Brain microvascular endothelial cell (primary cell): ENCODE results near the gene OBP2A.
A peak's percentile ranks its signal among the peaks of the same experiment; 100 is the strongest.

Experiments used
- DNase-seq: peaks from one replicate; pipeline ENCODE4 v3.0.0-alpha.2; 2020
- H3K27ac ChIP-seq: fragments of 250-450 bp; sonication (Bioruptor Pico); 2 replicates; pipeline ENCODE4 v1.5.1; 2020; ENCODE audit warnings: mild to moderate bottlenecking, moderate library complexity
- H3K27me3 ChIP-seq: fragments of 250-450 bp; sonication (Bioruptor Pico); replicated peaks from 2 replicates; pipeline ENCODE4 v1.5.1; 2020; ENCODE audit warnings: mild to moderate bottlenecking
- H3K36me3 ChIP-seq: fragments of 250-450 bp; sonication (Bioruptor Pico); replicated peaks from 2 replicates; pipeline ENCODE4 v1.5.1; 2020; ENCODE audit warnings: mild to moderate bottlenecking
- H3K4me3 ChIP-seq: 2 replicates; pipeline ENCODE4 v1.5.1; 2011; ENCODE audit warnings: low read depth, mild to moderate bottlenecking, control low read depth, low read length, moderate library complexity
- in situ Hi-C: cut with HindIII; loops from 2 replicates; pipeline ENCODE4 v1.10.0; 2017; ENCODE audit warnings: low sequenced_read_pairs, low pct_ligation_motif_present
- TF ChIP-seq, protein P1 (sequence below): IDR thresholded peaks from 2 replicates; pipeline ENCODE4 v1.5.1; 2011; ENCODE audit warnings: low read depth, mild to moderate bottlenecking, moderate library complexity, low read length, control low read depth, inconsistent platforms; ENCODE audit errors: missing control alignments

The OBP2A gene

DNA sequence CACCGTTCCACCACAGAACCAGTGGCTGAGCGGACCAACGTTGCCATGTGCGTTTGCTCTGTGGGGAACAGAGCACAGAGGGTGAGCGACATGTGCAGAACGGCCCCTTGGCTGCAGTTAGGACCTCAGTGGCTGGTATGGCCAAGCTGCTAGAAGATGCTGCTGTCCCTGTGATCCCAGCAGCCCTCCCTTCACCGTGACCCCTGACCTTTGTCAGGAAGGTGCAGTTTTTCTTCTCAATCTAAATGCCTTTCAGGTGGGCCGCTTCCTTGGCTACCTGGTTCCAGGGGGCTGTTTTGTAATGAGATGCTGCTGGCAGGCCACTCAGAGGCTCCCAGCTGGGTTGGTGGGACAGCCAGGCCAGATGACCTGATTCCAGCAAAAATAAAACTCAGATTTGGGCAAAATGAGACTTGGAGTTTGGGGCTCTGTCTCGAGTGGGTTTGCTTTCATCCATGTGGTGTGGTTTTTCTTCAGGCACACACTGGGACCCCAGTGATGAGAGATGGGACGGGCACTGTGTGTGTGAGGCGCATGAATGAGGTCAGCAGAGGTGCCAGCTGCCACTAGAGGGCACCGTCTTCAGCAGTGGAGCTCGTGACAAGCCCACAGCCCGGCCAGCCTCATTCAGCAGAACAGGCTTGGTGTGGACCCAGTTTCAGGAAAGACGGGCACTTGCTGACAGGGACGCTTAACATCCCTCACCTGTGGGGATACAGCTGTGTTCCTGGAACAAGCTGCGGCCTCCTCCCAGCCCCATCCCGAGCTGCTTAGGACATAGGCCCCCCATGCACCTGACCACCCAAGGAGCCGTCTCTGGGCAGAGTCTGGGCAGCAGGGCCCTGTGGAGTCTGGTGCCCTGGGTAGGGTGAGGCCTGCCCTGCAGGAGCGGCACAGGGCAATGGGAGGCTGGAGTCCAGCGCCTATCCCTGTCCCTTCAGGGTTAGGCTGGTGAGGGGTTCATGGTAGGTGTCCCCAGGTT is 41.4 kb upstream of the OBP2A start:
- H3K36me3 ChIP-seq: peaks cover 23% of the 10 kb centered on the region
- in situ Hi-C loops: no loop called here
- H3K27me3 ChIP-seq: no peaks in the 10 kb centered on the region
- DNase-seq: peak; percentile 57
- H3K4me3 ChIP-seq: no peak overlapping the region
- TF ChIP-seq, protein P1, sequence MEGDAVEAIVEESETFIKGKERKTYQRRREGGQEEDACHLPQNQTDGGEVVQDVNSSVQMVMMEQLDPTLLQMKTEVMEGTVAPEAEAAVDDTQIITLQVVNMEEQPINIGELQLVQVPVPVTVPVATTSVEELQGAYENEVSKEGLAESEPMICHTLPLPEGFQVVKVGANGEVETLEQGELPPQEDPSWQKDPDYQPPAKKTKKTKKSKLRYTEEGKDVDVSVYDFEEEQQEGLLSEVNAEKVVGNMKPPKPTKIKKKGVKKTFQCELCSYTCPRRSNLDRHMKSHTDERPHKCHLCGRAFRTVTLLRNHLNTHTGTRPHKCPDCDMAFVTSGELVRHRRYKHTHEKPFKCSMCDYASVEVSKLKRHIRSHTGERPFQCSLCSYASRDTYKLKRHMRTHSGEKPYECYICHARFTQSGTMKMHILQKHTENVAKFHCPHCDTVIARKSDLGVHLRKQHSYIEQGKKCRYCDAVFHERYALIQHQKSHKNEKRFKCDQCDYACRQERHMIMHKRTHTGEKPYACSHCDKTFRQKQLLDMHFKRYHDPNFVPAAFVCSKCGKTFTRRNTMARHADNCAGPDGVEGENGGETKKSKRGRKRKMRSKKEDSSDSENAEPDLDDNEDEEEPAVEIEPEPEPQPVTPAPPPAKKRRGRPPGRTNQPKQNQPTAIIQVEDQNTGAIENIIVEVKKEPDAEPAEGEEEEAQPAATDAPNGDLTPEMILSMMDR: peak; percentile 86
- H3K27ac ChIP-seq: no peak overlapping the region

DNA sequence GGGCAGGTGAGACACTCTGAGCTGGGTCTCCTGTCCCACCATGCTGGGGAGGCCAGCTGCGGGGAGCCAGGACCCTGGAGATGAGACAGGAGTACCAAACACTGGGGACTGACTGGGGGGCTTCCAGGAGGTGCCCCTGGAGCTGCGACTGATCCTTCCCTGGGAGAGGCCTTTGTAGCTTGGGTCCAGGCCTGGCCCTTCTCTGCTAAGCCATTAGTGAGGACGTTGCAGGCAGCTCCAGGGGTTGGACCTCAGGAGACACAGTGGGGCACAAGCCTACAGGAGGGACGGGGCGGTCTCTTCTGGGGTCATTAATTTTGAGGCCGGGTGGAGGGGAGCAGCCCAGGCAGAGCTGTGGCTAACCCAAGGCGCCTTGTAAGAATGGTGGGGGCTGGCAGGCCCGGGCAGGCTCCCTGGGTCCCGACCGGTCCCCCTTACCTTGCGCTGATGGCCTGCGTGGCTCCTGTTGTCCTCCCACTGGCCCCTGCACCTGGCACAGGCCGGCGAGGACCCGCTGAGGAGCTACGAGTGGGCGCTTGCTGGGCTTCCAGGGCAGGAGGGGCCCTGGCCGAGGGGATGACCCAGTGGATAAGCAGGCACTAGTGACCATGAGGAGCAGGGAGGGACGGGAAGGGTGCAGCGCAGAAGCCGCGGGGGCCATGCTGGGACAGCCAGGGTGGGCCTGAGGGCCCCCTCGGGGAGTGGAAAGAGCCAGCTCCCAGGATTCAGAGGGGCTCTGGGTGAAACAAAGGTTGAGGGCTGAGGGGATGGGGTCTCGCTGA is 40.3 kb upstream of the OBP2A start:
- H3K27me3 ChIP-seq: no peaks in the 10 kb centered on the region
- H3K36me3 ChIP-seq: peaks cover 23% of the 10 kb centered on the region
- H3K27ac ChIP-seq: no peak overlapping the region
- TF ChIP-seq, protein P1: no peak
- no peak overlapping the region for H3K4me3 ChIP-seq
- DNase-seq: no peak
- in situ Hi-C loops: no loop called here

DNA sequence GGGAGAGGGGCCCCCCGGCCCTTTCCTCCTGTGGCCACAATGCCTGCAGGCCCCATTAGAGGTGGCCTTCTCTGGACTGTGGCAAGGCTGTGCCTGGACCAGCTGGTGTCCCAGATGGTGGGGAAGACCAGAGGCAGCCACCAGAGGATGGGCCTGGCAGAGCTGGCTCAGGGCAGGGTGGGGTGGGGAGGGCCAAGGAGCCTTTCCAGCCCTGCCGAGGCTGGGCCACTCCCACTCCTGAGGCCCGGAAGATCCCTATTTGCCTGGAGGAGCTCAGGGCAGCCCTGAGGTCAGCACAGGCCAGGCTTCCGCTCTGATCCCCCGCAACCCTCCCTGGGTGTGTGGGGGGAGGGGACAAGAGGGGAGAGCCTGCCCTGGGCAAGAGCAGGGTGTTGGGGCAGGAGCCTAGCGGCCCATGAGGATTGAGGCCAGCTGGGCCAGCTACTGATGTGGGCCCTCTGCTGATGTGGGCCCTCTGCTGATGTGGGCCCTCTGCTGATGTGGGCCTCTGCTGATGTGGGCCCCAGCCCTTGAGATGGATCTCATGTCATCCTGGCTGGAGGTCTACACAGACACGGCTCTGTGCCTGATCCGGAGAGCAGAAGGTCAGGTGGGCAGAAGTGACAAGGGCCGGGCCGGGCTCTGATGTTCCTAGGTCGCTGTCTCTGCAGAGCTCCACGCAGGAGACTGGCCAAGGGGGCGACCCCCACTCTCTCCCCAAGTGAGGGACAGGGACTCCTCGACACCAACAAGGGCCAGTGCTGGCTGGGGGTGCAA is 39.4 kb upstream of the OBP2A start:
- in situ Hi-C loops: no loop called here
- no peak for DNase-seq

DNA sequence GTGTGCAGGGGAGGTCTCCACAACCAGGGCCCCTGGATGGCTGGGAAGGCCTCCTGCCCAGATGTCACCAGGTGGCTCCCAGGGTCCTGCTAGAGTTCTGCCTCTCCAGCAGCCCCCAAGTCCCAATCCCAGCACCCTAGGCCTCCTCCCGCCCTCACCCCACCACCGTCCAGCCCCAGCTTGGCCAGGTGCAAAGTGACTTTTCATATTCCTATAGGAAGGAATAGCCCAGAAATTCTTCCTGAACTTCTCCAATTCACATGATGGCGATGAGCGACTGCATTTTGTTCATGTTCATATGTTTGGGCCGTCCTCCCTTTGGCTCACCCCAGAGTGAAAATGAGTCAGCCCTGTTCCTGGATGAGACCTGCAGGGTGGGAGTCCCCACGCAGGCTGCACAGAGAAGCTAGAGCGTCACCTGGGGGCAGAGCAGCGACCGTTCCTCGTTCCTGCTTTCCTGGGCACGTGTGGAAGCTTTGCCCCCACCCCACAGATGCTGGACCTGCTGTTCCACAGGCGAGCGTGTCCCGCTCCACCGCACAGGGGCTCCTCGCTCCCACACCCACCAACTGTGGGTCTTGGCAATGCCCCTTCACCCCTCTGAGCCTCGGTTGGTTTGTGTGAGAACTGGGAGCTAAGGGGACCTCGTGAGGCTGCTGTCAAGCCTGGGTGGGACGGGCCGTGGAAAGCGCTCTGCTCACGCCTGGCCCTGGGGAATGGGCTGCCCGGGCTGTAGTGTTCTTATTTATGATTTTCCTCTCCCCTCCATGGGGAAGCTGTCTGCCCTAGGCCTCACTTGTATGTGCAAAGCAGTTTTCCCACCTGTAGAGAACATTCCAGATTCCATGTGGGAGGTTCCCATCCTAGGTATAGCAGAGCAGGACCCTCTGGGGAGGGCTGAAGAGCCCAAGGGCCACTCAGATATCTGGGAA is 38.6 kb upstream of the OBP2A start:
- no peak overlapping the region for H3K4me3 ChIP-seq
- H3K27me3 ChIP-seq: no peaks in the 10 kb centered on the region
- peaks cover 23% of the 10 kb centered on the region for H3K36me3 ChIP-seq
- no peak overlapping the region for H3K27ac ChIP-seq
- in situ Hi-C loops: no loop called here
- DNase-seq: no peak
- TF ChIP-seq, protein P1: no peak

More for the DNA sequence above, 39.4 kb upstream of the OBP2A start:
- H3K27ac ChIP-seq: no peak overlapping the region
- TF ChIP-seq, protein P1: no peak
- no peaks in the 10 kb centered on the region for H3K27me3 ChIP-seq
- H3K36me3 ChIP-seq: peaks cover 23% of the 10 kb centered on the region
- H3K4me3 ChIP-seq: no peak overlapping the region
